Heart right ventricle (tissue), 16 donors: Measurements from ENCODE around the gene TMEM242. TPM values are rescaled to one million over a fixed set of nuclear protein-coding genes. Genes with fewer than 3 reads are reported as not detected.

Source experiments
- ATAC-seq, 8 donors: fragments of 200-7000 bp; cut with Tn5 transposase; one replicate each; pipeline ENCODE4 v1.9.1; 2020; ENCODE audit warnings: mild to moderate bottlenecking in 8 of 8, moderate library complexity in 8 of 8, moderate number of reproducible peaks in 1 of 8
- DNase-seq, 2 donors: peaks; one replicate each; pipeline ENCODE4 v3.0.0-alpha.2; 2020
- H3K27ac ChIP-seq, 10 donors: fragments of 200-600 bp; sonication (generic) in 2 of 10; one replicate each; pipeline versions ENCODE4 v1.5.0 to v1.8.0; 2020 to 2022; ENCODE audit warnings: mild to moderate bottlenecking in 3 of 10
- H3K27me3 ChIP-seq, 7 donors: fragments of 200-600 bp; one replicate each; pipeline ENCODE4 v1.8.0; 2021 to 2022; ENCODE audit warnings: mild to moderate bottlenecking in 2 of 7
- H3K36me3 ChIP-seq, 9 donors: fragments of 200-600 bp; sonication (generic) in 1 of 9; one replicate each; pipeline versions ENCODE4 v1.5.0 to v1.8.0; 2020 to 2022; ENCODE audit warnings: mild to moderate bottlenecking in 2 of 9
- H3K4me1 ChIP-seq, 9 donors: fragments of 200-600 bp; sonication (generic) in 1 of 9; one replicate each; pipeline versions ENCODE4 v1.5.0 to v1.8.0; 2020 to 2022; ENCODE audit warnings: mild to moderate bottlenecking in 4 of 9
- H3K4me3 ChIP-seq, 10 donors: fragments of 200-600 bp; sonication (generic) in 2 of 10; one replicate each; pipeline versions ENCODE4 v1.5.0 to v1.8.0; 2020 to 2022; ENCODE audit warnings: mild to moderate bottlenecking in 7 of 10, moderate library complexity in 2 of 10
- H3K9me3 ChIP-seq, 11 donors: fragments of 200-600 bp in 10 of 11; sonication (generic) in 2 of 11; one replicate each; pipeline versions ENCODE4 v1.5.0 to v1.8.0; 2013 to 2022; ENCODE audit warnings: mild to moderate bottlenecking in 2 of 11, control low read depth in 1 of 11, moderate library complexity in 1 of 11
- WGBS, 2 donors: extraction: QIAGEN DNeasy Blood & Tissue Kit; methylation state at CpG; one replicate each; pipeline ENCODE4 v1.1.7; 2013; ENCODE audit warnings: inconsistent platforms in 1 of 2; 5-methylcytosine and 5-hydroxymethylcytosine counted together
- intact Hi-C, 10 donors: fragments of 100-400 bp; cut with DNase I; formaldehyde crosslinking; loops; one replicate each; pipeline versions ENCODE4 v1.11.1 to v1.14.2; 2022
- polyA plus RNA-seq, 2 donors: library from polyadenylated mRNA; stranded (reverse); fragments of 200-250 nt; gene quantifications; one replicate each; pipeline ENCODE4 v1.2.3, GENCODE V29; 2013
- total RNA-seq, 10 donors: library from RNA; stranded (reverse); fragmentation: NEBNext Ultra II Directional in 3 of 10; extraction: Animal tissue kit (Norgen Biotek cat#: 25700) in 3 of 10; gene quantifications; one replicate each; pipeline versions ENCODE4 v1.2.1 to v1.2.4, GENCODE V29; 2021 to 2023
- TF ChIP-seq, protein P1 (sequence below), 9 donors: fragments of 200-600 bp; sonication (generic) in 2 of 9; IDR thresholded peaks; one replicate each; pipeline versions ENCODE4 v1.5.0 to v1.8.0; 2021 to 2022; ENCODE audit warnings: antibody characterized with exemption in 9 of 9, mild to moderate bottlenecking in 5 of 9, moderate library complexity in 1 of 9
- donor health status: Arrhythmogenic right ventricular cardiomyopathy.
- donor health status: ischemic (EF 13 %, LVEDD 7.1; RV severe dilation, severe dysfunction).
- donor health status: healthy with polysubstance abuse.
- donor health status: DM: no; HTN: yes; CAD: no.
- donor health status: DM: no; HTN: no; CAD: no.
- donor health status: ischemic (EF 25% LVEDD 6.9; RV normal size, moderate dysfunction).
- donor health status: ischemic (EF 25% LVEDD 5.7; RV mildly dilated, moderate dysfunction).
- donor health status: healthy.
- donor health status: DM: yes; HTN: yes; CAD: no.
- donor health status: Ischemic cardiomyopathy.
- donor health status: ischemic (EF 35%, LVEDD 5.7; RV mildly dilated, moderate dysfunction).
- donor health status: nonischemic (EF 11% LVEDD 7.7; RV severe dilation, severe dysfunction).
- donor health status: DM: yes; HTN: yes; CAD: no.
- donor health status: PGD.
- donor health status: ischemic (EF 29% LVEDD 5.4; RV normal size, mild dysfunction).
- donor health status: nonischemic (EF 23%, LVEDD 6.1; RV moderate dilation, normal function).

Gene TMEM242
- total and polyA plus RNA-seq, 12 donors: 8.9 to 18.7 (median 16.2) TPM

GRCh38 chr6:157276134-157276532 is 47.2 kb downstream of the TMEM242 start:
- Histone ChIP-seq H3K9me3 (no peaks in the 10 kb centered on the region), H3K27ac (no peak overlapping the region), H3K4me1 (peaks cover 0 to 37% (median 5%) of the 10 kb centered on the region in 9 donors), H3K4me3 (no peak overlapping the region), H3K27me3 (no peaks in the 10 kb centered on the region), H3K36me3 (no peaks in the 10 kb centered on the region)
- ATAC-seq (no peak), DNase-seq (no peak)
- TF ChIP-seq, protein P1, sequence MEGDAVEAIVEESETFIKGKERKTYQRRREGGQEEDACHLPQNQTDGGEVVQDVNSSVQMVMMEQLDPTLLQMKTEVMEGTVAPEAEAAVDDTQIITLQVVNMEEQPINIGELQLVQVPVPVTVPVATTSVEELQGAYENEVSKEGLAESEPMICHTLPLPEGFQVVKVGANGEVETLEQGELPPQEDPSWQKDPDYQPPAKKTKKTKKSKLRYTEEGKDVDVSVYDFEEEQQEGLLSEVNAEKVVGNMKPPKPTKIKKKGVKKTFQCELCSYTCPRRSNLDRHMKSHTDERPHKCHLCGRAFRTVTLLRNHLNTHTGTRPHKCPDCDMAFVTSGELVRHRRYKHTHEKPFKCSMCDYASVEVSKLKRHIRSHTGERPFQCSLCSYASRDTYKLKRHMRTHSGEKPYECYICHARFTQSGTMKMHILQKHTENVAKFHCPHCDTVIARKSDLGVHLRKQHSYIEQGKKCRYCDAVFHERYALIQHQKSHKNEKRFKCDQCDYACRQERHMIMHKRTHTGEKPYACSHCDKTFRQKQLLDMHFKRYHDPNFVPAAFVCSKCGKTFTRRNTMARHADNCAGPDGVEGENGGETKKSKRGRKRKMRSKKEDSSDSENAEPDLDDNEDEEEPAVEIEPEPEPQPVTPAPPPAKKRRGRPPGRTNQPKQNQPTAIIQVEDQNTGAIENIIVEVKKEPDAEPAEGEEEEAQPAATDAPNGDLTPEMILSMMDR (IDR thresholded peaks at IDR 0.05): no peak
- 87 to 93% methylated on average over 3 of the region's 3 CpGs for WGBS, 2 donors
- intact Hi-C loops: loop anchor here (10.0 kb wide), 7 partner anchors 51 to 1961 kb away; partner anchors contain the start of gene TFB1M (in 1 of the 10)

DNA sequence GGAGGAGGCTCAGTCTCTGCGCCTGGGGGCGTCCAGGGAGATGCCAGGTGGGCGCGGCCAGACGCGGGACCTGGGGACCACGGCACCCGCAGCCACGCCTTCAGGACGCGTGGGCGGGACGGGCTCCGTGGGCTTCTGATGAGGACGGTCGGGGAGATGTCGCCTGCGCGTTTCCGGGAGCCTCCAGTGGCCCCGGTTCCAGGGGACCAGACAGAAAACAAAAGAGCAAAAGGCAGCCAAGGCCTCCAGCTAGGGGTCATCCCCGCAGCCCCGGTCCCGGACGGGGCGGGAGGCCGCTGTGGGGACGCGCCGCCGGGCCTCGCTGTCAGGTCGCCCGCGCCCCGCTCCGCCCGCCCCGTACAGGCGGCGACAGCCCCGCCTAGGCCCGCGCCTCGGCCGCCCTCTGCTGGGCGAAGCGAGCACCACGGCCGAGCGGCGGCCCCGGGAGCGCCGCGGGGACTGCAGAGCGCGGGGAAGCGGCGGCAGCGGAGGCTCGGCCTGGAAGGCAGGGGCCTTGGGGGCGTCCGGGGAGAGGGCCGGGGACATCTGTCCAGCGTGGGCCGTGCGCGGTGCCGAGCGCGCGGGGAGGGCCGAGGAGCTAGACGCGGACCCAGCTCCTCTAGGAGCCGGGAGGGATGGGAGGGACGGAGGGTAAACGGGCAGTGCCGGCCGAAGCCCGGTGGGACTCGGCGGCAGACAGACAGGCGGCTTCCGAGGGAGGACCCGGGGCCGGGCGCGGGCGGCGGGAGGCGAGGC is 48.7 kb downstream of the TMEM242 start:
- intact Hi-C loops: loop anchor here (1.0 to 10.0 kb wide), 12 partner anchors 37 to 1960 kb away; partner anchors contain the start of gene TFB1M (in 1 of the 10)
- TF ChIP-seq, protein P1 (IDR thresholded peaks at IDR 0.05): peak; percentile 55 to 95 (median 90)
- Histone ChIP-seq H3K27me3 (no peaks in the 10 kb centered on the region), H3K36me3 (no peaks in the 10 kb centered on the region), H3K9me3 (no peaks in the 10 kb centered on the region), H3K27ac (peak overlapping the region; percentile 58 to 89 (median 83)), H3K4me1 (peaks cover 0 to 37% (median 7%) of the 10 kb centered on the region in 9 donors), H3K4me3 (peak overlapping the region; percentile 46 to 72 (median 67))
- DNase-seq (peak; percentile 72 to 80), ATAC-seq (peak; percentile 88 to 96 (median 96))
- WGBS, 2 donors: 1% methylated on average over 92 to 93 of the region's 93 CpGs

DNA sequence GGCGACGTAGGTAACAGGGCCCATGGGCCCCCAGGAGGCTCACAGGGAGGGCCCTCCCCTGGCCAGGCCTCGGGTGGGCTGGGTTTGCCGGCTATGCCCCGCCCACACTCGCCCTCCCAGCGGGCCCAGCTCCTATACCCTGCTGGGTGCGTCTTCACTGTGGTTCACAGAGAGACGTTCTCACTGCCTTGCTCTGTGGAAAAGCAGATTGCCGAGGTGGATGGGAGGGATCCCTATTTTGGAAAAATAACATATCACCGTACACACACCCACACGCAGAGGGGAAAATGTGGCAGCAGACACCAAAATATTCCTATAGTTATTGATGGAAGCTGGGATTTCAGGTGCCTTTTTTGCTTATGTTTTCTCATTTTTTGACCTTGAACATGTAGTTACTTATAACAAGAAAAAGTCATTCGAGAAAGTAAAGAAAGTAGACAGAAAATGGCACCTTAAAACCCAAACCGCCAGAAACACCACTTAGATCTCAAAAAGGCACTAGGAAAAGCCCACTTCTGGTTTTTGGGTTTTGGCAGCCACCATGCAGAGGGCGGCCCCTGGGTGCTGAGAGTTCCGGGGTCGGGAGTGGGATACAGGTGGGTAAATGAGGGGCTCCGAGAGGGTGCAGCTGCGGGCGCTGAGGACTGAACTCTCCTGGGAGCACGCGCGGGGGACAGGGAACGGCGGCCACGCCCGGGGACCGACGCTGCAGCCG is 49.4 kb downstream of the TMEM242 start:
- Histone ChIP-seq H3K27me3 (no peaks in the 10 kb centered on the region), H3K4me3 (peak overlapping the region; percentile 46 to 72 (median 67)), H3K9me3 (no peaks in the 10 kb centered on the region), H3K4me1 (peaks cover 0 to 44% (median 13%) of the 10 kb centered on the region in 9 donors), H3K27ac (peak overlapping the region; percentile 58 to 89 (median 83)), H3K36me3 (no peaks in the 10 kb centered on the region)
- peak in 1 of 2 donors; percentile 49 for DNase-seq
- intact Hi-C loops: loop anchor here (1.0 to 10.0 kb wide), 12 partner anchors 37 to 1959 kb away; partner anchors contain the start of gene TFB1M (in 1 of the 10)
- WGBS, 2 donors: 23 to 27% methylated on average over 30 of the region's 30 CpGs
- TF ChIP-seq, protein P1 (IDR thresholded peaks at IDR 0.05): no peak
- peak in 3 of 8 donors; percentile 10 to 42 (median 15) for ATAC-seq
